NCI-H2196 treated with DMSO at 0.1 percent for 48 hours (cell line): ENCODE results near the gene DYRK3.
"Not testable (repeated sequence)": the region's sequence is repeated elsewhere in the genome, so short reads cannot be mapped to it uniquely, and the experiment has no call there.

Source experiments
- DNase-seq: peaks from one replicate; lab custom pipeline; 2025; ENCODE audit not compliant: unreplicated experiment; lab: John Stamatoyannopoulos, UW

Gene DYRK3

DNA sequence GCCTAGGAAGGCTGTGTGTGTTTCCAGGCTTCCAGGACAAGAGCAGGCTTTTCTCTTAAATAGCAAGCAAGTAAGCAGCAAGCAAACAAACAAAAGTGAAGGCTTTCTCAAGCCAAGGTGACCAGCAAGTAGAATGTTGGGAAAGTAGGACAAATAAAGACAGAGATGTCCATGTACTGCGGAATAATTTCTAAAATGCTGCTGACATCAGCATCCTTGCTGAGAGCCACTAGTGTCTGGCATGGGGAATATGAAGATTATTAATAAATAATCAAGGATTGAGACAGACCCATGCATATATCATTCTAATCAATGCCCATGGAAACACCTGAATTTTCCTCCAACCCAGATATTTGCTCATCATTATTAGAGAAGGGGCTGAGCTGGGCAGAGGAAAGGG lies 6.4 kb upstream of the DYRK3 start:
- no peak for DNase-seq

- peak; percentile 62 for DNase-seq
Observed at GRCh38 chr1:206631085-206631509, 4.2 kb upstream of the DYRK3 start.

- no peak for DNase-seq
Observed at GRCh38 chr1:206633708-206634121, 1.6 kb upstream of the DYRK3 start.

GRCh38 chr1:206634365-206635079 lies 814 bp upstream of the DYRK3 start:
- peak; percentile 65 for DNase-seq

DNA sequence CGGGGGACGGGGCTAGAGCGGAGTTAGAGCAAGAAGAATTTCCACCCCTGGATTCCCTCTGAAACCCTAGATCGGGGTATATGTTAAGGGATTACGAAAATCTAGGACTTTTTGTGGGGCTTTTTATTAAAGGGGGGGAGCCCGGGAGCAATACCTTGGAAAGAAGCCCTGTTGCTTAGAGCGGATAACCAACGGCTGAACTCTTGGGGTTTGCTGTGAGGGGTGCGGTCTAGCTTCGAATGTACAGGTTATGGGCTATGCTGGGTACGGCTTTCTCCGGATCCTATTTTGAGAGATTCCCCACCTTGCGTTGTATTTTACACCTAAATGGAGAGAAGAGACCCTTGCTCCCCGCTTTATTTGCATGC lies 626 bp downstream of the DYRK3 start:
- no peak for DNase-seq

GRCh38 chr1:206636671-206637070 lies 1.3 kb downstream of the DYRK3 start:
- no peak for DNase-seq

GRCh38 chr1:206637605-206638004 lies 2.3 kb downstream of the DYRK3 start:
- DNase-seq, result no peak

DNA sequence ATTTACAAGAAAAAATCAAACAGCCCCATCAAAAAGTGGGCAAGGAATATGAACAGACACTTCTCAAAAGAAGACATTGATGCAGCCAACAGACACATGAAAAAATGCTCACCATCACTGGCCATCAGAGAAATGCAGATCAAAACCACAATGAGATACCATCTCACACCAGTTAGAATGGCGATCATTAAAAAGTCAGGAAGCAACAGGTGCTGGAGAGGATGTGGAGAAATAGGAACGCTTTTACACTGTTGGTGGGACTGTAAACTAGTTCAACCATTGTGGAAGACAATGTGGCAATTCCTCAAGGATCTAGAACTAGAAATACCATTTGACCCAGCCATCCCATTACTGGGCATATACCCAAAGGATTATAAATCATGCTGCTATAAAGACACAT lies 6.7 kb downstream of the DYRK3 start:
- DNase-seq, result not testable (repeated sequence)

DNA sequence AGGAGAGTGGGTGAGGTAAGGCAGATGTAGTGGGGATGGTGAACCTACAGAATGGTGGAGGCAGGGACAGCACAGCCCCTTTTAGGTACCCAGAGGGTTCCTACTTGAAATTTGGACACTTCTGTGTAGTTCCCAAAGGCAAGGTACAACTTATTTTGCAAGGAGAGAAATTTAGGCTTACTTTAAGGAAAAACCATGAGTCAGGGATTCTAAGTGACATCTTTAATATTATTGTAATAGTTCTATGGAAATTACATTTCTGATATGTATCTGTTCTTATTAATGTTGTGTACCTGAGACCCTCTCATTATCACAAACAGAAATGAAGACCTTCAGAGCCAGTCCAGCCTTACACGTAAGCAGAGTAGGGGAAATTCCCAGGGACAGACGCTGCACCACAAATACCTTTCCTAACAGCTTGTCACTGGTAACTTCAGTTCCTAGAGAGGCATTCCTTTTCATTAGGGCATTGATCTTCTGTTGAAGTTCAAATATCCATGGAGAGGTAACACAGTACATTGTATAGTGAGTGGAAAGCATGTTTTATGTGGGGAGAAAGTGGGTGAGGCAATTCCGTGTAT lies 7.9 kb downstream of the DYRK3 start:
- DNase-seq, result no peak

- DNase-seq, result no peak
Observed at GRCh38 chr1:206646504-206646903, 11.2 kb downstream of the DYRK3 start.

GRCh38 chr1:206647224-206647623 lies 11.9 kb downstream of the DYRK3 start:
- no peak for DNase-seq

- no peak for DNase-seq
Observed at GRCh38 chr1:206649261-206649921, 14.1 kb downstream of the DYRK3 start.

GRCh38 chr1:206651014-206651413 lies 15.7 kb downstream of the DYRK3 start:
- DNase-seq, result no peak

DNA sequence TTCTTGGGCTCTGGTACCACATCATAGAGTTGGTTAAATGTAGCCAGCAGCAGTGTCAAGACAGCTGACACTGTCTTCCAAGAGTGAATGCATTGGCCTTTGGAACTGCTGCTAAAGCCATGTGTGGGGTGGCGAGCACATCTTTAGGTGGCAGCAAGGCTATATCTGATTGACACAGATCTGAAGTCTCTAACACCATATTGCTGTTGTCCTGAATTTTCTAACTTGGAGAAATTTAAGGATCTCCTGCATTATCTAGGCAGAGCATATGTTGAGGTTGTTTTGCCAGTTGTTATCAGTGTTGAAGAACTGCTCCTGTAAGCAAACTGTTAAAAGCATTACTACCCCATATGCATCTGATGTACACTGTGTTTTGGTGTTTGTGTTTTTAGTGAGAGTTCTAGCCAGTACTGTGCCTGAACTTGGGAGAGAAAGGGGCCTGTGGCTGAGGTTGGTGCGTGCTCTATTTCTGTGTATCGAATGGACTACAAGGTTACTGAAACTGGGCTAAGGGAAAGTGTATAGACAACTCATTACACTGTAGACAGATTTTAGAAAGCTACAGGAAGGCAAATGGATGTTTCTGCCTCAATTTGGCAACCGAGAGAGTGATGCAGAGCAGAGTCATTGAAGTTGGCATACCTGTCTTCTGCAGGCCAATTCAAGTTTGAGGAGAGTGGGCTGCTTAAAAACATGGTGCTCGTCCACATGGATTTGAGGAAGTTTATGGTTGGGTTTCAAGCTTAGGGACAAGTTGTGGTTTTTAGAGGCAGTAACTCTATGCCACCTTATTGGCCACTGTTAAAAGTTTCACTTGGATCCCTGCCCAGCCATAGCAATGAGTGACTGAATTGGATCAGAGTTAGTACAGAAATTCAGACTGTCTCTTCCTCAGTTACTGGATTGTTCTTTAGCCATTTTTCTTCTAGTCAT lies 16.9 kb downstream of the DYRK3 start:
- DNase-seq, result no peak

DNA sequence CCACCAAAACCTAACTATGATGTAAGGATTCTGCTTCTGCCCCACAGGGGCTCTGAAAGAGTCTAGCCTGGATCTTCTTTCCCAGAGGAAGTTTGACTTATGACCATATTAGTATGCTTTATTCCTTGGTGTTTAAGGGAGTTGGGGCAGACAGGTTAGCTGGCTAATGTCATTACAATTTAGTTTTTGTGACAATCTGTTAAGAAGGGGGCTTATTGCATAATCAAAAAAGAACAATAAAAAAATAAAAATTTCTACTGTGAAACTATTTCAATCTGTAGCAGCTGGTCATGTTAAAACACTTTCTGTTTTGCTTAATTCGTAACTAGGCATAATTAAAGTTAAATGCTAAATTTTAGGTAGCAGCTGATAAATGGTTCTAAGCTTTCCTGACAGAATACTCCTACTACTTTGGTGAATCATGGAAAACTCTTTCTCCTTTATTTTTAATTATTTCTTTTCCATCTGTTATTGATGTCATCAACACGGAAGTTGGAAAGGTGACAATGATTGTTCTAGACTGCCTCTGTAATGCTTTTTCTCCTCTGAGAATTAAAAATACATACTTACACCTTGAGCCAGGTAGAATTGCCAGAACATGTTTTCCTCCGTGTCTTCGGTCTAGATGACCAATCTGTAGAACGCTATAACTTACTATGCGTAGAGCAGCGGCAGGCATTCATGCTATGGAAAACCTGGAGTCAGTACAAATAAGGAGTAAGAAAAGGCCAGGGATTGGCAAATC lies 18.6 kb downstream of the DYRK3 start:
- DNase-seq, result no peak

DNA sequence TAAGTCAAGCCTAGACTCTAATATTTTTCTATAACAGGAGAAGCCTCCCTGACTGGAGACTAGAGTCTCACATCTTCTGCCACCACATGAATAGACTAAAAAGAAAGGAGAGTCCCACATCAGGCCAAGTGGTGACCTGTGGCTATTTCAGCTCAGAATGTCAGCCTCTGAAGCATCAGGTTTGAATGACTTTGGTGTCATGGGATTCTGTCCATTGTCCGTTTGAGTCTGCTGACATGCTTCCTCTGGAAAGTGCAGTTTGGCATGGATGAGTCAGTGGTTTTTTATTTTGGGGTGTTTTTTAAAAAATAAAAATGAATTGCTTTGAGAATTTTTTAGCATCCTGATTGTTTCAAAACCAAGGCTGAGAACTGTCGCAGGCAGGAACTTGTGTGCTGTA lies 19.5 kb downstream of the DYRK3 start:
- no peak for DNase-seq

DNA sequence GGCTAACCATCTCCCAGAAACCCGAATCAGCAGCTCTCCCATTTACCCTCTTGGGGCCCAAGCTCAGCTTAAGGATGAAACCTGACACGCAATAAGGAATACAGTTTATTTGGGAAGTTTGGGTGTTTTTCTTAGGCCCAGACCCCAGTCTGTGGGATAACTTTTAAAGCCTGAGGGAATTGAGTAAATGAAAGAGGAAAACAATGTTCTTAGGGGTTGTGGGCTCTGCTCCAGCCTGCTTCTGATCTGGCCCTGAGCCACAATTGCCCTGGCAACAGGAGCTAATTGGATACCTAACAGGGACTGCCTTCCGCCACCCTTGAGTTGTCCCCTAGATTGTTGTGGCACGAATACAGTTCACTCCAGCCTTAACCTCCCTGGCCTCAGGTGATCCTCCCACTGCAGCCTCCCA lies 20.1 kb downstream of the DYRK3 start:
- no peak for DNase-seq

DNA sequence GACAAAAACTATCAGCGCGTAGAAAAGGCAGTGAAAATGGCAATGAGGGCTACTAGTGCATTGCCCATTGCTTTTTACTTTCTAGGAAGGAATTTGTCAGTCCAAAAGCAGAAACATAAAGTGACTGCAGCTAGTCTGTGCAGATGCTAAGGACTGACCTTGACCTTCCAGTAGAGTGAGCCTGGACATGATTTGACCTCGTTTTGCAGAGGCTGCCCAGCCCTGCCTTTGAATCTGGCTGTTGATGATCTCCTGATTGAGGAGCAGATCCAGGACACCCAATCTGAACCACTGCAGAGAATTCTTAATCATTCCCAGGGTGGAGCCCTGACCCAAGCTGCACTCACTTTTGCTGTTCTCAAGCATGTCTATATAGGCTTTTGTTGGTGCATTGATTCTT lies 21.6 kb downstream of the DYRK3 start:
- DNase-seq, result no peak

DNA sequence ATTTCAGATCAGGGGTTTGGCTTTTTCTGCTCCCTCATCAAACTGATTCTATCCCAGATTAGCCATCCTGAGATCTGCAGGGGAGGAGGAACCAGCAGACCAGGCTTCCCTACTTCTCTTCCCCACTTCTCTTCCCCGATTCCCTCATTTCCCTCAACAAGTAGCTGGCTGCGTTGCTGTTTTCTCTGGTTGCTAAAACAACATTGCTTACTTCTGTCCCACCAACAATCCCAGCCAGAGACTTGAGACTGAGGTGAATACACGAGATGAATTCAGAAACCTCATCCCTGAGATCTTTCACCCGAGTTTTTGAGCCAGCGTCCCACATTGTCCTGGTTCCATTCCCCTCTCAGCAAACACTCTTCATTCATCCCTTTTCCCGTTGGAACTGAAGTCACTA lies 22.4 kb downstream of the DYRK3 start:
- DNase-seq, result no peak

DNA sequence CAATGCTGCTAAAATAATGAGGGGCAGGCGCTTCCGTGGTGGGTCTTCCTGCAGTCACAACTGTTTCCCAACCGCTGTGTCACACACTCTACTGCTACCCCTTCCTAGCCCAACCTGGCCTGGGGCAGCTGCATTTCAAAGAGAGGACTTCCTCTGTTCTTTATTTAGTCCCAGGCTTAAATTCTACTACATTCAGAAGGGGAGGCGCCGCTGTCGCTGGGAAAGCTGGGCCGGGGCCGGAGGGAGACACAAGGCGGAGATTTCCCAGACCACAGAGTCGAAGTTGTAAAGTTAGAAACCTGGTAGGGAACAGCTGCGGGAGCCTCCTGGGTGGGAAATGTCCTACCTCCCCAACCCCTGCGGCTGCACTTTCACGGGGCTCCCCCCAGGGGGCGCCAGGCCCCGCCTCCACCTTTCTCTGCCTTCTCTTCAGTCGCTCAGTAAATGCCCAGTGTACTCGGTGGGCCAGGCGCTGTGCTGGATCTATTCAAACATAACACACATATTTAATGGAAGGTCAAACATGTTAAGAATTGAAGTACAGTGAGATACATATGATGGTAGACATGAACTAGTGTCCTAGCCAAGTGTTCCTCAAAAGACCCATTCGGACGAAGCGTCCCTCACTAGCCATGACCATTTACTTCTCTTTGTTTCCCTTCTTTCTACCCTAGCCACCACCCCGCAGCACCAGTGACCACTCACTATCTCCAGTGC lies 23.1 kb downstream of the DYRK3 start:
- DNase-seq, result no peak
